Ishikawa (cell line): ENCODE data around the gene ESR2.

Experiments
- CEBPB ChIP-seq: IDR thresholded peaks from 2 replicates; pipeline ENCODE4 v1.6.1; 2012
- CREB1 ChIP-seq: IDR thresholded peaks from 2 replicates; pipeline ENCODE4 v1.6.1; 2012; ENCODE audit warnings: low read depth
- EGR1 ChIP-seq: IDR thresholded peaks from 2 replicates; pipeline ENCODE4 v1.6.1; 2012
- EP300 ChIP-seq: IDR thresholded peaks from 2 replicates; pipeline ENCODE4 v1.6.1; 2012; ENCODE audit warnings: borderline replicate concordance
- FOXM1 ChIP-seq: IDR thresholded peaks from 2 replicates; pipeline ENCODE4 v1.6.1; 2012; ENCODE audit warnings: low read depth, borderline replicate concordance
- MAX ChIP-seq: IDR thresholded peaks from 2 replicates; pipeline ENCODE4 v1.6.1; 2012
- NFIC ChIP-seq: IDR thresholded peaks from 2 replicates; pipeline ENCODE4 v1.6.1; 2012
- RAD21 ChIP-seq: IDR thresholded peaks from 2 replicates; pipeline ENCODE4 v1.6.1; 2012; ENCODE audit warnings: low read depth
- REST ChIP-seq: IDR thresholded peaks from 2 replicates; pipeline ENCODE4 v1.6.1; 2012; ENCODE audit warnings: low read depth, mild to moderate bottlenecking
- TAF1 ChIP-seq: IDR thresholded peaks from 2 replicates; pipeline ENCODE4 v1.6.1; 2012; ENCODE audit warnings: low read depth, mild to moderate bottlenecking
- TCF12 ChIP-seq: IDR thresholded peaks from 2 replicates; pipeline ENCODE4 v1.6.1; 2012; ENCODE audit warnings: low read depth
- TEAD4 ChIP-seq: IDR thresholded peaks from 2 replicates; pipeline ENCODE4 v1.6.1; 2012
- USF1 ChIP-seq: IDR thresholded peaks from 2 replicates; pipeline ENCODE4 v1.6.1; 2012
- YY1 ChIP-seq: IDR thresholded peaks from 2 replicates; pipeline ENCODE4 v1.6.1; 2012; ENCODE audit warnings: low read depth
- ZBTB7A ChIP-seq: IDR thresholded peaks from 2 replicates; pipeline ENCODE4 v1.6.1; 2012; ENCODE audit warnings: low read depth

ESR2 gene

GRCh38 chr14:64186231-64187129 is 107.7 kb downstream of the ESR2 start:
- TF ChIP-seq NFIC (no peak), TCF12 (no peak), TEAD4 (no peak), USF1 (no peak), CEBPB (no peak)

- TF ChIP-seq MAX = no peak
- no peak for TF ChIP-seq TEAD4
- TF ChIP-seq REST = no peak
Measured at GRCh38 chr14:64185184-64185583, 109.0 kb downstream of the ESR2 start.

- no peak for TF ChIP-seq MAX
- TF ChIP-seq EP300 = no peak
- no peak for TF ChIP-seq EGR1
- no peak for TF ChIP-seq CREB1
- TF ChIP-seq RAD21 = no peak
- no peak for TF ChIP-seq YY1
- no peak for TF ChIP-seq TAF1
- TF ChIP-seq FOXM1 = no peak
- no peak for TF ChIP-seq REST
- TF ChIP-seq TCF12 = no peak
- no peak for TF ChIP-seq USF1
Measured at GRCh38 chr14:64184103-64184729, 110.0 kb downstream of the ESR2 start.

- TF ChIP-seq TEAD4 = no peak
- no peak for TF ChIP-seq MAX
- TF ChIP-seq ZBTB7A = no peak
- TF ChIP-seq REST = no peak
- TF ChIP-seq RAD21 = no peak
- no peak for TF ChIP-seq EP300
- no peak for TF ChIP-seq USF1
- no peak for TF ChIP-seq FOXM1
- TF ChIP-seq TCF12 = no peak
- TF ChIP-seq EGR1 = no peak
- TF ChIP-seq CEBPB = no peak
- no peak for TF ChIP-seq CREB1
- no peak for TF ChIP-seq NFIC
- no peak for TF ChIP-seq TAF1
- no peak for TF ChIP-seq YY1
Measured at GRCh38 chr14:64178814-64179213, 115.4 kb downstream of the ESR2 start.
